T-helper 1 cell treated with Interleukin-12 subunit alpha and Interleukin-12 subunit beta and Interleukin-4 antibody, amounts not matched to agents 30 ng/mL and 1 ng/mL, for 36 hours (primary cell): ENCODE results near the gene ALG2. TPM values are rescaled to one million over a fixed set of nuclear protein-coding genes. Genes with fewer than 3 reads are reported as not detected.
"Not testable (repeated sequence)": the region's sequence is repeated elsewhere in the genome, so short reads cannot be mapped to it uniquely, and the experiment has no call there.

Source experiments
- intact Hi-C: fragments of 100-400 bp; cut with micrococcal nuclease; formaldehyde crosslinking; loops from one replicate; pipeline ENCODE4 v1.15.1; 2024
- total RNA-seq: library from RNA; stranded (reverse); gene quantifications from 2 replicates; pipeline ENCODE4 v1.2.3, GENCODE V29; 2022

Gene ALG2
- total RNA-seq, 1 donor from 2014 or later, result 37.4 TPM

DNA sequence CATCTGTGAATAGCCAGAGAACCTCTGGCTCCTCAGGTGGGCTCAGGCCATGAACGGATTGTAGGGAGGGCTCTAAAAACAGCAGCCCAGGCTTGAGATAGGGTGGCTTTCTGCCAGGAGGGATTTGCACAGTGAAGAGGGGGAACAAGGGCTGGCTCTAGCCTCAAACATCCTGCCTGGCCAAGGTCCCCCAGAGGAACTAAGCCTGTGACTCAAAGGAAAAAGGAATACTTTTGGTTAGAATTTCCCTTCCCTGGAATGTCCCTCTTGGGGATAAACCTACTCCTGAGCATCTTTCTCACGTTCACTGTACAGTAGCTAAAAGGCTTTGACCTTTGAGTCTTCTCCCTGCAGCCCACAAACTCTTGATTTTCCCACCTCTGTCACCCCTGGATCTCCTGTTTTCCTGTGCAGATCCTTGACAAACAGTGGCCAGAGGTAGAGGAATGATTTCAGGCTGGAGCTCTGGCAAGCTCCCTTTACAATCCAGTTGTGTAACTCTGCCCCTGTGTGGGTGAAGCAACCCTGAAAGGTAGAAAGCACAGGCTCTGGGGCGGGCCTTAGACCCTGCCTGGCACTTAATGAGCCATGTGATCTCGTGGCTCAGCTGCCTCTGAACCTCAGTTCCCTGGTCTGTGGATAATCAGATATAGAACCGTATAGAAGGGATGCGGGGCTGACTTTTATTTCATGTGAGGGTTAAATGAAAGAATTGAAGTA, 17.8 kb upstream of the ALG2 start:
- intact Hi-C loops, result no loop called here

DNA sequence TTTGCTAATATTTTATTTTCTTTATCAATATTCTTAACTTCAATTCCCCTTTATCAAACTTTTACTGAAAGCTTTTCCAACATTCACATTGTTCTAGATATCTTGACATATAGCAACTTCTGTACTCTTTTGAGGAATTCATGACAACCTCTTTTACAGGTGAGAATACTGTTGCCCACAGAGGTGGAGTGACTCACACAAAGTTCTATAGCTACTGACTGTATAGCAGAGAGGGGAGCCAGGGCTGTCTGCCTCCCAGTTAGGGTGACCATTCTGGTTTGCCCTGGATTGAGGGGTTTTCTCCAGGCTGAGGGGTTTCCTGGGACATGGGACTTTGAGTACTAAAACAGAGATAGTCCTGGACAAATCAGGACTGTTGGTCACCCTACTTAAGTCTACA, 16.6 kb upstream of the ALG2 start:
- intact Hi-C loops, result no loop called here

DNA sequence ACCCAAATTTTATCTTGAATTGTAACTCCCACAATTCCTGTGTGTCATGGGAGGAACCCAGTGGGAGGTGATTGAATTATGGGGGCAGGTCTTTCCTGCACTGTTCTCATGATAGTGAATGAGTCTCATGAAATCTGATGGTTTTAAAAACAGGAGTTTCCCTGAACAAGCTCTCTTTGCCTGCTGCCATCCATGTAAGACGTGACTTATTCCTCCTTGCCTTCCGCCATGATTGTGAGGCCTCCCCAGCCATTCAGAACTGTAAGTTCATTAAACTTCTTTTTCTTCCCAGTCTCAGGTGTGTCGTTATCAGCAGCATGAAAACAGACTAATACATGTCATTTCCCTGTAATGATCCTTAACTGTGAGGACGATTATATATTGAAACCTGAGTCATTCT, 16.1 kb upstream of the ALG2 start:
- intact Hi-C loops, result not testable (repeated sequence)

DNA sequence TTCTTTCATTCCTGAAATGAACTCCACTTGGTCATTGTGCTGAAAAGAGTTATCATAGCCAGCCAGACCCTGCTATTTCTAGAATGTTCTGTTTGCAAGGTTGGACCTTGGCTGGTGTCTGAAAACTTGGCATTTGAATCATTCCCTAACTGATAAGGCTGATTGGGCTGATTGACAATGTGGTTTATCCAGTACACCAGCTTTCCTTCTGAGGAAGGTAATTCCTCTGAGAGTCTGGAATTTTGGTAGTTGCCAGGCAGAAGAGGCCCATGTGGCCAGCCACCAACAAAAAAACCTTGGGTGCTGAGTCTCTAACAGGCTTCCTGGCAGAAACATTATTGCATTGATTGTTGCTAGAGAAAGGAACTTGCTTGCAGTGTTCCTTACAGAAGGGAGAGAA, 15.6 kb upstream of the ALG2 start:
- intact Hi-C loops, result no loop called here

DNA sequence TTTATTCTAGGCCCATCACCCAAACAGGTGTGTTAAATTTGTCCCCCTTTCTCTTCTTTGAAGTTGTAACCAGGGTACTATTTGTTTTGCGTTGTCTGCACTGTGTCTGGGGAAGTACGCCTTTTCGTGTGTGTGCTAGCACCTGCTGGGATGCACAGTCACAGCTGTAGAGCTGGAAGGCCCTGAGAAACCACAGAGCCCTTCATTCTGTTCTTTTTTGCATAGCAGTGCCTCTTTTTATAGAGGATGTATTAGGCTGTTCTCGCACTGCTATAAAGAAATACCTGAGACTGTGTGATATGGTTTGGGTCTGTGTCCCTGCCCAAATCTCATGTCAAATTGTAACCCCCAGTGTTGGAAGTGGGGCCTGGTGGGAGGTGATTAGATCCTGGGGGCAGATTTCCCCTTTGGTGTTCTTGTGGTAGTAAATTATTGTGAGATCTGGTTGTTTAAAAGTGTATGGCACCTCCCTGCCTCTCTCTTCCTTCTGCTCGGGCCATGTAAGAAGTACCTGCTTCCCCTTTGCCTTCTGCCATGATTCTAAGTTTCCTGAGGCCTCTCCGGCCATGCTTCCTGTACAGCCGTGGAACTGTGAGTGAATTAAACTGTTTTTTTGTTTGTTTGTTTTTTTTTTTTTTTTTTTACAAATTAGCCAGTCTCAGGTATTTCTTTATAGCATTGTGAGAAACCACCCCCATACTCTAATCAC, 14.3 kb upstream of the ALG2 start:
- intact Hi-C loops, result loop anchor here (1.0 kb wide), 3 partner anchors 13 to 17 kb away; partner anchors contain the start of gene ALG2

DNA sequence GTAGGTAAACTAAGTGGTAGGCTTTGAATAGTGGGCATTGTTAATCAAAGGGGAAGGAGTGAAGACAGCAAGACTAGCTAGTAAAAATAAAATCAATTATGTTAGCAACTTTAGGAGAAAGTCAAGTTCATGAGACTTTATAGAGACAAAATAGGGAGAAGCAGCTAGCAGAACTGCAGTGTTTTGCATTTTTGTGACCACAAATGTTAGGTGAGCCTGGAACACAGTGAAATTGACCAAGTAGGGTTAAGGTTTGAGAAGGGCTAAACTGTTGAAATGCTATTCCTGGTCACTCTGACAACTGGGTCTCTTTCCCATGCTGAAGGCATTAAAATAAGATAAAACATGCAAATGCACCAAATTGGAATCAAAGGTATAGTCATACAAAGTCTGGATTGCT, 13.3 kb upstream of the ALG2 start:
- intact Hi-C loops, result no loop called here

GRCh38 chr9:99234618-99235017, 12.9 kb upstream of the ALG2 start:
- intact Hi-C loops, result no loop called here

DNA sequence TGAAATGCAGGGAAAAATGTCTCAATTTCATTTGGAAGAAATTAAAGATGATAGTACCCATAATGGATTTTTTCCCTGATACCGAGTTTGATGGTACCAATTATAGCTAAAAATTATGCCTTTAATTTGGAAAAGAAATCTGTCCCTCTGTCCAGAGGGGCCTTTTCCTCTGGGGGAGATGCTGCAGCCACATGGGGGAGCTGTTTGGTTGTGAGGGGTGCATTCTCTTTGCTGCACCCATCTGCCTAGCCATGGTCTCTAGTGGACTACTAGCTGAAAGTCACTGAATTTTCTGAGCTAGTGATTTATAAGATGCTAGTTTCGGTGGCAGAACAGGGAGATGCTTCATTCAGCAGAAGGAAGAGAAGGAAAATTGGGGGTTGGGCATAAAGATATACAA, 10.0 kb upstream of the ALG2 start:
- intact Hi-C loops, result no loop called here

GRCh38 chr9:99230206-99230605, 8.5 kb upstream of the ALG2 start:
- intact Hi-C loops, result no loop called here

GRCh38 chr9:99226054-99226453, 4.3 kb upstream of the ALG2 start:
- intact Hi-C loops, result loop anchor here (10.0 kb wide), 1 partner anchor 1241 kb away; the partner anchor contains the start of gene ANP32B

GRCh38 chr9:99224445-99224844, 2.7 kb upstream of the ALG2 start:
- intact Hi-C loops, result loop anchor here (5.0 to 10.0 kb wide), 6 partner anchors 167 to 1592 kb away; partner anchors contain the start of genes ANP32B, MSANTD3, NCBP1 and TRMO

GRCh38 chr9:99222416-99223270, 901 bp upstream of the ALG2 start:
- intact Hi-C loops, result loop anchor here (1.0 to 10.0 kb wide), 14 partner anchors 32 to 1590 kb away; partner anchors contain the start of genes ANKS6, ANP32B, MSANTD3 and NCBP1

DNA sequence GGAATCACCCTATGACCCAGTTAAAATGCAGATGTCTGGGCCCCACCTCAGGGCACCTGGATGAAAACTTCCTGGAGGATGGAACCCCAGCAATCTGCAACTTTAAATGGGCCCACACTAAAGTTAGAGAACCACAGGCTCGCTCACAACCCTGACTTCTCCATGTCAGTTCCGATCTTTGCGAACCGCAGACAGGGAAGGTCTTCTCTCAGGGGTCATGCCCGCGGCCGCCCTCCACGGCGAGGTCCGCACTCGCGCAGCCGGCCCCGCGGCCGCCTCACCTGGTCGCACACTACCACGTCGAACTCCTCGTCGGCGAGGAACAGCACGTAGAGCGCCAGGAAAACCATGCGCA, 499 bp downstream of the ALG2 start:
- intact Hi-C loops, result loop anchor here (1.0 to 10.0 kb wide), 12 partner anchors 15 to 1589 kb away; partner anchors contain the start of genes ANP32B, INVS, MSANTD3 and NCBP1

GRCh38 chr9:99220011-99220410, 1.7 kb downstream of the ALG2 start:
- intact Hi-C loops, result loop anchor here (5.0 to 10.0 kb wide), 6 partner anchors 163 to 1588 kb away; partner anchors contain the start of genes ANP32B, MSANTD3, NCBP1 and TRMO

DNA sequence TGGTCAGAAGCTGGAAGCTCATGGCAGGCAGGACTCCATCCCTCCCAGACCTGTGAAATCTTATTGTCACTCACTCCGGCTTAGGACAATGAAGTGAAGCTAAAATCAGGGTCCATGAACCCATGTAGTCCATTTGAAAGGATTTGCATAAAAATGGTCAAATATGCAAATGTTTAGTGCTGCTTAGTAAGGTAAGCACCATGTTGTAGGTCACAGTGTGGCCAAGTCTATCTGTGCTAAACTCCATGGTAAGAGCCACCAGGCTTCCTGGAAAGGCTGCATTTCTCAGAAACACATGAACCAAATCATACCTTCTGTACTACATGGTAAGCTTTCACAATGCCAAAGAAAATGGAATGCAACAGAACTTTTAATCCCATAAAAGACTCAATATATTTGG, 5.7 kb downstream of the ALG2 start:
- intact Hi-C loops, result no loop called here

GRCh38 chr9:99213197-99213596, 8.5 kb downstream of the ALG2 start:
- intact Hi-C loops, result no loop called here

DNA sequence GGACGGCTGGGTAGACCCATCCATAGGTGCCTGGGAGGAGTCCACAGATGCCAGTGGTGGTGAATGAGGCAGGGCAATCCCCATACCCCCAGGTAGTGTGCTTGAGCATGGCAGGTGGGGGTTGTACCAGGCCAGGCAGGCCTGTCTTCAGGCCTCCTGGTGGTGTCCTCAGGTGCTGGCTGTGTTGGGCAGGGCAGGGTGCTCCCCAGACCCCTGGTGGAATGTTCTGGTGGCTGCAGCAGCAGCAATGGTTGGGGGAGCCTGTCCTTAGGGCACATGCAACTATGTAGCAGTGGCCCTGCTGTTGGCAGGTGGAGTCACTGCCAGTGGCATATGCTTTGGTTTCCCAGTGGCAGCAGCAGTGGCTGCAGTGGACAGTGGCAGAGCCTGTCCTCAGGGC, 10.0 kb downstream of the ALG2 start:
- intact Hi-C loops, result no loop called here

GRCh38 chr9:99210572-99210971, 11.2 kb downstream of the ALG2 start:
- intact Hi-C loops, result no loop called here

GRCh38 chr9:99201603-99202002, 20.1 kb downstream of the ALG2 start:
- intact Hi-C loops, result no loop called here

DNA sequence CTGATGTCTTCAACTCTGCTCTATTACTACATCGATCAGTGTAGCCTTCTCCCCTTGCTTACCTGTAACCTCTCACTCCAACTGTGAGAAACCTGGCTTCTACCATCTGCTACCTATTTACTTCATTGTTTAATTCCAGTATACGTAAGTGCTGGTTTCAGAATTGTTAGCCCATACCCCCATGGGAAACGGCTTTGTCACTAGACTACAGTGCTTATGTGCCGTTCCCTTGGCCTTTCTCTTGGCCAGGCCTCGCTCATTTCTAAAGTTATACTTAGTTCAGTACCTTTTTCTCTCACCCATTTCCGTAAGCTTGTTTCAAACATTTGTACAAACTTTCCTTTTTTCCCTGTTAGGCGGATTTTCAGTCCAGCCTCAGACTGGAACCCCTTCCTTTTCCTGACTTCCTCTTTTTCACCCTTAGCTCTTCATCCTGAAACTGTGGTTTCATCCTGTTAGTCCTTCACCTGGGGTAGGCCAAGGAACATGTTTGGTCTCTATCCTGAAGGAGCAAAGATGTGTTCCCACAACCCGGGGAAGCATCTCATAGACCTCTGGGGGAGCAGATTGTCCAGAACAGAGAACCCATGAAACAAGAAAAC, 21.7 kb downstream of the ALG2 start:
- intact Hi-C loops, result no loop called here

GRCh38 chr9:99197987-99198386, 23.8 kb downstream of the ALG2 start:
- intact Hi-C loops, result no loop called here
